GM18867 (cell line): ENCODE measurements around the gene FAM168A.
"Not testable (repeated sequence)": the region's sequence is repeated elsewhere in the genome, so short reads cannot be mapped to it uniquely, and the experiment has no call there.

Experiments used
- ATAC-seq: cut with Tn5 transposase; IDR thresholded peaks from one replicate; pipeline ENCODE4 v1.9.1; 2021; ENCODE audit warnings: mild to moderate bottlenecking, moderate library complexity; ENCODE audit not compliant: unreplicated experiment

Gene FAM168A

DNA sequence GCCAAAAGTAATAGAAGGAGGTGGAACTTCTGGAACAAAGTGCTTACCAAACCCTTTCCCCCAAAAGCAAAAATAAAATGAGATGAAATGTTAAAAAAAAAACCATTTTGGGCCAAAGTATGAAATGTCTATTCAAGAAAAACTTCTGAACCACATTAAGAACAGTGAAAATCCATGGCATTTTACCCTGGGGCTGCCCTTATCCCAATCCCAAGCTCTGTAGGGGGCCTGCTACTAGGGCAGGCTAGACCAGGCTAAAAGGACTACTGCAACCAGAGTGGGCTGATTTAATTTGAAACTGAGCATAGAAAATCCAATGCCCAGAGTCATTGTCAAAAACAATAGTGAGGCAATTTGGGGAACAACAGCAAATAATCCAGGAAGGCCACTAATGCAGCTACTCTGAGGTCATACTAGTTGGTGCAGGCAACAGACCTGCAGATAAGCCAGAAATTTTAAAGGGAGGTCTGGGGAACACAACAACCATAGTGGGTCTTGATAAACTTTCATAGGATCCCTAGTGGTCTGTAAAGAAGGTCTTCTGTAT is 122.3 kb downstream of the FAM168A start:
- no peak for ATAC-seq

DNA sequence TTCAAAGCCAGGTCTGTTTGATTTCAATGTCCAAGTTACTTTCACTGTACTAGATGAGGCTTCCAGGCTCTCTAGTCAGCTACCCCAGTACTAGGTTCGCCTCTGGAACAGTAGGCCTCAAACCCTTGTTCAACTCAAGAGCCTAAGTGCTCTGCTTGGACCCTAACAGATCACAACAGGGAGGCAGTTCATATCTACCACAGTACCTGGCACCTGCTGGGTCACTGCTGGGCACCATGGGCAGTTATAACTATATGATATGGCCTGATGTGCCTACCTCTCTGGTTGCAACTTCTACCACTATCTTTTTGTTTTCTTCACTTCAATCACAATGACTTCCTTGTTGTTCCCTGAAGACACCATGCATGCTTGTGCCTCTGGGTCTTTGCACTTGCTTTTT is 124.7 kb downstream of the FAM168A start:
- ATAC-seq = no peak

DNA sequence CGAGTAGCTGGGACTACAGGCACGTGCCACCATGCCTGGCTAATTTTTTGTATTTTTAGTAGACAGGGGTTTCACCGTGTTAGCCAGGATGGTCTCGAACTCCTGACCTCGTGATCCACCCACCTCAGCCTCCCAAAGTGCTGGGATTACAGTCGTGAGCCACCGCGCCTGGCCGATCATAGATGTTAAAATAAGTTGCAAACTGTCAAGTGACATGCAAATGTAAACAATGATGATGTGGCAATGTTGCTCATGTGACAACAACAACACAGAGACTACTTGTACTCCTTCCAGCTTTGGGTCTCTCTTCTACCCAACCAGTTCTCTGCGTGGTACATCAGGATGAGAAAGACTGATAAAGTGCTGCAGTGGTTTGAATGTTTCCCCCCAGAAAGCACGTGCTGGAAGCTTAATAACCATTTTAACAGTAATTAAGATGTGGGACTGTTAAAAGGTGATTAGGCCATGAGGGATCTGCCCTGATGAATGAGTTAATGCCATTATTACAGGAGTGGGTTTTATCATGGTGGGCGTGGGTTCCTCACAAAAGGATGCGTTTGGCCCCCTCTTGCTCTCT is 127.8 kb downstream of the FAM168A start:
- ATAC-seq = not testable (repeated sequence)

DNA sequence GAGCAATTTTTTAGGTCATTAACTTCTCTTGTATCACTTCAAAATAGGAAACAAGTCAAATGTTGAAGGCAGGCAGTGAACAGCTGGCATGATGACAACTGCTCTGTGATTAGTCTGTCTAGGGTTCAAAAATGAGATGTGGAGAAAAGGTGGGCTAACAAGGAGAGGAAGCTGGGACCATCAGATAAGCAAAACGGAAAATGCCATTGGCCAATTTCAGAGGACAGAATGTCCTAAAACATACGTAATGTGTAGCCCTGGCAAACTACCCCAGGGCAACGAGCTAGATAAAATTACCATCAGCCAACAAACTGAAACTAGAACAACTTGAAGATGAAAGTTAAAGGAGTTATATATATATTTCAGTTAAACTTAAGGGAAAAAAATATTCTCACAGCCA is 128.5 kb downstream of the FAM168A start:
- no peak for ATAC-seq

DNA sequence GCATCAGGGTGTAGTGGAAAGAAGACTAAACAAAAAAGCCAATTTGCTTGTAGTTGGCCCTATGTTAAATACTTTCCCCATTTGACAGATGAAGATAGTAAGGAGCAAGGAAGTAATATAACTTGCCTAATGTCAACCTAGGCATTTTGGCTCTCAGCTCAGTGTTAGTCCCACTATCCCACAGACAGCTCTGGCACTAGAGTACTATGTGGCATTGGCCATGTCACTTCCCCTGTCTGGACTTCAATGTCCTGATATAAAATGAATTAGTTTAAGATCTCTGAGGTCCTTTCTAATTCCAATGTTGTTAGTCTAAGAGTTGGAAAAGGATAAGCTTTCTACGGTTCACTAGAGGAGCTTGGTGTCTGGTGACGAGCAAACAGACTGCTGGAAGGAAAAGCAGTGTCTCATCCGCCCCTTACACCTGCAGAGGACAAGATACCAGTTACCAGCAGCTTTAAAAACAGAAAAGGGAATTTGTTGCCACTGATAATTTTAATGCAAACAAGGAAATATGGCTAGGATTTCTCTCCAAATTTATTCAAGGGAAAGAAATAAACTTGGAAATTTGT is 129.2 kb downstream of the FAM168A start:
- no peak for ATAC-seq

DNA sequence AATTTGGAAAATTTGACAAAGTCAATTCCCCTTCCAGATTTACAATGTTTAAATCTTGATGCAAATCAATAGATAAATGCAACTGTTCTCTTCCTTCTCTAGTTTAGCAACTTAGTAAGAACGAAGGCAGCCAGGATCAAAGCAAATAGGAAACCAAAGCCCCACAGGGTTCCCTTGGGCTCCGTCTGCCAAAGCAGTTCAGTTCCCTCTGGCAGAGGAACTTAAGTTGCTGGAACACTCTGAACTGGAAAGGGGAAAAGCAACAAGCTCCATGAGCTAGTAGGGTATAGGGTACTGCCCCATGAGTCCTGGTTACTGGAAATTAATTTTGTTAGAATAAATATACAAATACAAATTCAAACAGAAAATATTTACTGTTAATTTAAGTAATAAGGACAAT is 130.4 kb downstream of the FAM168A start:
- no peak for ATAC-seq

DNA sequence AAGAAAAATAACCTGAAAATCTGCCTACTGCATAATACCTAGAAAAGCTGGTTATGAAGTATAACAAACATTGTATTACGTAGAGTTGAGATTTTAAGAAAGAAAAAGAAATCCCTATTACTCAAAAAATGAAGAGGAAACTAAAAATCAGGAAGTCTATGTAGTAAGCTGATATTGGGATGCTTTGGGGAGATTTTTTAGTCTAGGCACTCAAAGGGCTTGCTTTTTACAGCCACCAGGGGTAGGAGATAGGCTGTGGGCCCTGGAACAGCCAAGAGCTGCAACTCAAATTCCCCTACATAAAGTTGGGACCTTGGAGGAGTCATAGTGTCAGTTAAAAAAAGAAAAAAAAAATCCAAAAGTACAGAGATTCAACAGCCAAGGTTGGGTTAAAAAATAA is 131.3 kb downstream of the FAM168A start:
- ATAC-seq = no peak

DNA sequence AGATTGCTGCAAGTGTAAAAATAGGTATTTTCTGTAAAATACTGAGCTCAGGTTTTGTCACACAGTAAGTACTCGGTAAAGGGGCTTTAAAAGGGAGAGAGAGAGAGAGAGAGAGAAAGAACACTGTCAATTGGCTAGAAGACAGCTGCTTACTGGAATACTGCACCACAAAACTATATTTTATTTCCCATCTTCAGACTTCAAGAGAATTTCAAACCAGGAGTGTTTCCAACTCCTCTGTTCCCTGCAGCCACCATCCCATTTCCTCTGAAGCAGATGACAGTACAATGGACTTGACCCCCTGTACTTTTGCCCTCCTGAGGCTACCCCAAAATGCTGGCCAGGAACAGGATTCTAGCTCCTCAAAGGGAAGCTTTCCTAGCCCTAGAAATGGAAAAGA is 132.0 kb downstream of the FAM168A start:
- ATAC-seq = no peak

DNA sequence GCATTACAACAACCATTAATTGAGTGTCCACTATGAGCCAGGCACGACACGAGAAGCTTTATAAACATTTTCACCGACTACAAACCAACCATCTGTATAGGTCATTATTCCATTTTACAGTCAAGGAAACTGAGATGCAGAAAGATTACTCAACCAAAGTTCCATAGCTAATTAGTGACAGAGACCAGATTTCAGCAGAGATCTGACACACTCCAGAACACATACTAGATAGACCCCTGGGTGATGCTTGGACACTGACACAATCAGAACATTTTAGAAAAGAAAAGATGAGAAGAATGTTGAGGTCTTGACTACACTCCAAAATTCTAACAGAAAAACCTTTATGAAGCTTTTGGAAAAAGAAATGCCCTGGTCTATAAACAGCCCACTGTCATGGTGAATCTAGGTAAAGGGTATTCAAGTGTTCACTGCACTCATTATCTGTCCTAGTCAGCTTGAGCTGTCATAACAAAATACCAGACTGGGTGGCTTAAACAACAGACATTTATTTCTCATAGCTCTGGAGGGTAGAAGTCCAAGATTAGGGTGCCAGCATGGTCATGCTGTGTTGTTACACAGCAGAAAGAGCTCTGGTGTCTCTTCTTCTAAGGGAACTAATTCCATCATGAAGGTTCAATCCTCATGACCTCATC is 132.8 kb downstream of the FAM168A start:
- no peak for ATAC-seq

DNA sequence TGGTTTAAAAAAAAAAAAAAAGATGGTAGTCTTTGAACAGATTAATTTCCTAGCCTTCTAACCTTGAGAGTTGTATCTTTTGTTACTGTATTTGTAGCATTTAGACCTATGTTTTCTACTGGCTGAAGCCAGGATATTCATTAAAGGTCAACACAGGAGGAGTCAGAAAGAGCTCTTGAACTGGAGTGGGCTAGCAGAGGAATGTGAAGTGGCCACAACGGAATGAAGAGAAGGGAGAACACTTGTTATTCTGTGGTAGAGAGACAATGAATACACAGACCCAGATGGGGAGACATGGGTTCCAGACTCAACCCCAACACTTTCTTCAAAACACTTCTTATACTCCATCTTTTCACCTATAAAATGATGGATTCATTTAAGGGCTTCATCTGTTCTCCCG is 133.6 kb downstream of the FAM168A start:
- ATAC-seq = no peak

DNA sequence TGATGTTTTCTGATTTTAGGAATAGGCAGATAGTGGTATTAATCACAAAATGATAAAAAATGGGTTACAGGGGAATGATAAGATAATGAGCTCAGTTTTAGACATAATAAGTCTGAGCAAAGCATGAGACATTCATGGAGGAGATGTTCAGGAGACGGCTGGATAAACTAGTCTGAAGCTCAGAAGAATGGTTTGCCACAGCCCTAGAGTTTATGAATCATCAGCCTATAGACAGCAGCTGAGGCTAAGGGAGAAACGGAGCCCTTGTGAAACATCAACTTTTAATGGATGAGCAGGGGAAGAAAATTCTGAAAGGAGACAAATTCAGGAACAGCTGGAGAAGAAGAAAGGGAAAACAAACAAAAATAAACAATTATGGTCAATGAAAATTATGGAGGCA is 134.6 kb downstream of the FAM168A start:
- no peak for ATAC-seq

DNA sequence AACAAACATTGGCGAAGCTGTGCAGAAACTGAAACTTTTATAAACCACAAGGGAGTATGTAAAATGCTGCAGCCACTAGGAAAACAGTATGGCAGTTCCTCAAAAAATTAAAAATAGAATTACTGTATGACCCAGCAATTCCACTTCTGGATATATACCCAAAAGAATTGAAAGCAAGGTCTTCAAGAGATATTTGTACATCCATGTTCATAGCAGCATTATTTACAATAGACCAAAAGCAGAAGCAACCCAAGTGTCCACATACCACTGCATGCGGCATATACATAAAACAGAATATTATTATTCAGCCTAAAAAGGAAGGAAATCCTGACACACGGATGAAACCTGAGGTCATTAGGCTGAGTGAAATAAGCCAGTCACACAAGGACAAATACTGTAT is 135.9 kb downstream of the FAM168A start:
- no peak for ATAC-seq

DNA sequence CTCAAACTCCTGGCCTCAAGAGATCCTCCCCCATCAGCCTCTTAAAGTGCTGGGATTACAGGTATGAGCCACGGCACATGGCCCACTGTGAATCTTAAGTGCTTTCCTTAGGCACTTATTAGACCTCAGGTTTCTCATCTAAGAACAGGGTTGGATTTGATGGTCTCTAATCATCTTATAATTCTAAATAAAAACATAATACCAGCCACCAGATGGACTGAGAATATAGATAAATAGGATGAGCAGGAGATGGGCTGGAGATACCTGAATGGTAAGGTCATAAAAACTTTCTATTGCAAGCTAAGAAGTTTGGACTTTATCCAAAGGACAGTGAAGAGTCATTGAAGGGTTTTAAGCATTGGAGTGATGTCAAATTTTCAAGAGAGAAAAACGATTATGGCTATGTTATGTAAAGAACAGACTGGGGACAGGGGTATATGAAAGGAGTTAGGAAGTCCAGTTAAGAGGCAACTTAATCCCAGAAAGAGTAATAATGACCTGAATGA is 136.5 kb downstream of the FAM168A start:
- no peak for ATAC-seq

DNA sequence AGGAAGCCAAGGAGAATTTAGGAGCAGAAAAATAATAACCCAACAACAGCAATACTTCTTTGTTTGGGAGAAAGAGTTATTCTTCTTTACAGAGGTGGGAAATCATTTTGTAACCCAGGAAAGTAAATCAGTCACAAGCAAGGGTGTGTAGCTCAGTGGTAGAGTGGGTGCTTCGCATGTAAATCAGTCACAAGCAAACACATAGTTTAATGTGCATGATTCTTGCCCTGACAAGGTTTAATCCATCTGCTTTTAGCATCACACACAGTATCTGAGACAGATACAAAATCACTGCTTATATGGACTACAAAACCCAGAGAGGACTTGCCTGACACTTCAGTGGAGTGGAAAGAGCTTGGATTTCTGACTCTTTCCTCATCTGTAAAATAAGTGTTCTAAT is 139.7 kb downstream of the FAM168A start:
- no peak for ATAC-seq

DNA sequence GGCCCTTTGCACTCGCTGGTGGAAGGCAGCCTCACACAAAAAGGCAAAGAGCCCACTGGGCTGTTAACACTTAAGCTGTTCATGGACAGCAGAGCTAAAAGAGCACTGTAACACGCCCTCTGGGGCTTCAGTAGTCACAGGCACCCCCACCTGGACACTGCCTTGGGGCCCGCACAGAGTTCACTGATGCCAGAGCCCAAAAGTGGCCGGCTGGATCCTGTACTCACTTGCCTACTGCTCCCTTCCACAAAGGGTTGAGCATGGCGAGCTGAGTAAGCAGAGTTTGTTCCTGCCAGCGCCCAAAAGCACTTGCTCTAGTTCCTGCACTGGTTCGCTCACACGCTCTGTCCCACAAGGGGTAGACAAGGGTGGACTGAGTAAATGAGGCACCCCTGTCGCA is 142.9 kb downstream of the FAM168A start:
- ATAC-seq = no peak

DNA sequence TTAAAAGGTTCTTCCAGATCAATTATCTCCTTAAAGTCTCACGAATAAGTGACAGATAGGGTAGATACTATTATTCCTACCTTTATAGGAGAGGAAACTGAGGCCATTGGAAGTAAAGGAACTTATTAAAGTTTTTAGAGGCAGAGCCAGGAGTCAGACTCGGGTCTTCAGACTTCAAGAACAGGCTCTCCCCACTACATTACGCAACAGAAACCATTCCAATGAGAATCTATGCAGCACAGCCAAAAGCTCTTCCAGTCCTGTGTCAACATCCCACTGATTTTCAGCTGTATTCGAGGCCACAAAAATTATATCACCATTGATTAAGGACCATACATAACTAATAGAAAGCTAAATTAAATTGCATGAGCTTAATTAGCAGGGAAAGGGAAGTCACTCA is 144.3 kb downstream of the FAM168A start:
- ATAC-seq = no peak

DNA sequence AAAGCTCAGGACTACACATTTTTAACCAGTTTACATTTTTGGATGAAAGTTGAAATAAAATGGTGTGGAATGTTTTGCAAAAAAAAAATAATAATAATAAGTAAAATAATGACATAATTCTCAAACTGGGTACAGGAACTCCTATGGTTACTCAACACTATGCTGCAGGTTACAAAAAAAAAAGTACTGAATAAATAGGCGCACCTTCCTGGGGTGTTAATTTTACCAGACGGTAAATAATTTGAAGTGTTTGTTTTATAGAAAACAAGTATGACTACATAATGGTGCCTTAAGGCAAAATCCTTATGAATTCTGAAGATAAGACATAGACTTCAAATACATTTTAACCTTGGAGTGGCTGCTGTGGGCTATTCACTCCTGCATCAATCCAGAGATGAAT is 145.2 kb downstream of the FAM168A start:
- ATAC-seq = no peak

DNA sequence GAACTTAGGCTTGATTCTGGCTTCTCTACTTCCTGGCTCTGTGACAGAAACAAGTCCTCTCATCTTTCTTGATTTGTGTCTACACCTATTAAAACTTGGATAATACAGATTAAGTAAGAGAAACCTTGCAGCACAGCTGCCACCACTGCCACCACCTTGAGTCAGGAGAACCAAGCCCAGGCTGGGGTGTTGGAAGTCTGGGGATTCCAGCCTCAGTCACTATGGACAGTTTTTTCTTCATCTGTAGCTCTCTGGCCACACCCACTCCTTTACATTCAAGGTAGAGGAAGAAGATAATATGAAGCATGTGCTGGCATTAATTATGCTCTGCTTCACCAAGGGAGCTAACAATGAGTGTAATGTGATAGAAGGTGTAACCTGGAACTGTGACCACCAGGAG is 146.0 kb downstream of the FAM168A start:
- no peak for ATAC-seq

DNA sequence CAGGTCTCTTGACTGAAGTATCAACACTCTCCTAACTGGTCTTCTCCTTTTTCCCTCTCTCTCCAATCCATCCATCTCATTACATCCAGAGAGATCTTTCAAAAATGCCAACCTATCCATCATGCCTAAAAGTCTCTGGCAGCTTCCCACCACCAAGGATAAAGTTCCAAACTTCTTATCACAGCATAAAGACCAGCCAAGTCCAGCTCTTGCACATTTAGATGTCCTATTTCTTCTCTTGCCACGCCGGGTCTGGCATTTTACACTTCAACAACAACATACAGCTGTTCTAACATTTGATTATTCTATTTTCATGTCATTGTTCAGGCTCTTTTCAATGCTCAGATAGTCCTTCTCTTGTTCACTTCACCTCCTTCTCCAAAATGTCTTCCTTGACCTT is 151.1 kb downstream of the FAM168A start:
- no peak for ATAC-seq

DNA sequence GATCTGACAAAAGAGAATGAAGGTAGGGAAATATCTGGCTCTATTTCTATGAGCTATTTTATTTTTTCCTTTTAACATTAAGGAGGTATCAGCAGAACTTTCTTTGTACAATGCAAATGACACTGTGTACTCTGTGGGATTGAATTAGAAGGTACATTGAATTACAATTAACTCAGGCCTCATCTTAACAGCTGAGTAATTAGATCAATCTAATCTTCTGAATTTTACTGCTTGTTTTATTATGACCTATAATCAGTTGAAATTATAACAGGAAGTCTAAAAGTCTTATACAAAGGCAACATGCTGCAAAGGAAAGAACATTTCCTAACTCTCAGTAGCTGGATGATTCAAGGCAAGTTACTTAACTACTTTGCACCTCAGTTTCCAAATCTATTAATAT is 151.9 kb downstream of the FAM168A start:
- no peak for ATAC-seq

DNA sequence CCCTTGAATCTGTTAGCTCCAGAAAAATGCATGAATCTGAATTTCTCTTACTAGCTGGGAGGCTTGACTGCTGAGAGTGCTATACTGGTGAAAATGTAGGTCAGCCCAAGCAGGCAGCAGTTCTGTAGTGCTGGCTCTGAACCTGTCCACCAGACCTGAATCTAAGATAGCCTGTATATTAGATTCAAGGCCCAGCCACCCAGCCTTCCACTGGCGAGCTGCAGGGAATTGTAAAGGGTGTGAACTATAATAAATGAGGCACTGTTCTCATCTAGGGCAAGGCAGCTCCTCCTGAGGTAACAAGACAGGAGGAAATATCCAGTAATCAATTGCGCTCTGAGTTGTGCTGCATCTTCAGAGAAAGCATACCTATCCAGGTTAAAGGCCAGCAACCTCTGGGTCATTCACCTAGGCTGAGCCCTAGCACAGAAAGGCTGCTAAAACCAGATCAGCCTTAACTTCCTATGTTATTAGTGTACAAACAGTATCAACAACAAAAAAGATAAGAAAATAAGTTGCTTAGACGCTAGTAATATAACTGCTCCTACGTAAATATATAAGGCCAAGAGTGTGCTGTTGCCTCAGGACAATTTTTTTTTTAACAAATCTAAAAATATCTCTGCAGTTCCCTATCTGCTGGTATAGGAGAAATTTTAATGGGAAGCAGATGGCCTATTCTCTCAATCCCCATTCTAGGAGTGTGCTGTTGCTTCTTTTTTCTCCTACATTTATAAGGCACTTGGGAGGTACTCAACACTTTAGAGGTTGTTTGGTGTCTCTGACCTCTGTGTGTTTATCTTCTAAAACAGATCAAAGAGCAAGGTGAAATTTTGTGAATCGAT is 158.7 kb downstream of the FAM168A start:
- no peak for ATAC-seq
